Fibroblast of lung (primary cell): ENCODE results near the gene MNT. TPM values are rescaled to one million over a fixed set of nuclear protein-coding genes. Genes with fewer than 3 reads are reported as not detected.

Source experiments
- DNase-seq, 2 donors: peaks; one replicate each; pipeline versions ENCODE4 v3.0.0 to v3.0.0-alpha.2; 2010; ENCODE audit warnings: low read depth in 2 of 2
- H2AFZ ChIP-seq: 2 replicates; pipeline ENCODE4 v1.5.1; 2012; ENCODE audit warnings: low read length, control low read depth, inconsistent platforms
- H3K27ac ChIP-seq: 2 replicates; pipeline ENCODE4 v1.5.1; 2011; ENCODE audit warnings: low read length, control low read depth; ENCODE audit not compliant: insufficient read depth
- H3K27me3 ChIP-seq: 2 replicates; pipeline ENCODE4 v1.5.1; 2011; ENCODE audit warnings: mild to moderate bottlenecking, low read length; ENCODE audit not compliant: control insufficient read depth, insufficient read depth
- H3K36me3 ChIP-seq: 2 replicates; pipeline ENCODE4 v1.5.1; 2011; ENCODE audit warnings: low read length; ENCODE audit not compliant: control insufficient read depth, insufficient read depth
- H3K4me1 ChIP-seq: 2 replicates; pipeline ENCODE4 v1.5.1; 2011; ENCODE audit warnings: low read length; ENCODE audit not compliant: control insufficient read depth, insufficient read depth; ENCODE audit errors: extremely low read depth
- H3K4me2 ChIP-seq: 2 replicates; pipeline ENCODE4 v1.5.1; 2011; ENCODE audit warnings: low read length, control low read depth; ENCODE audit not compliant: insufficient read depth; ENCODE audit errors: extremely low read depth
- H3K4me3 ChIP-seq, 4 experiments: fragments of 200-600 bp in 1 of 4; sonication (generic) in 1 of 4; replicated peaks in 1 of 4; 2 replicates each; pipeline ENCODE4 v1.5.1; 2011 to 2016; ENCODE audit warnings: low read length in 4 of 4, low read depth in 3 of 4, mild to moderate bottlenecking in 3 of 4, control low read depth in 2 of 4, inconsistent platforms in 1 of 4, mixed read lengths in 1 of 4; ENCODE audit not compliant: insufficient read depth in 1 of 4; ENCODE audit errors: control extremely low read depth in 1 of 4
- H3K79me2 ChIP-seq: 2 replicates; pipeline ENCODE4 v1.5.1; 2012; ENCODE audit warnings: mild to moderate bottlenecking, low read length, inconsistent platforms; ENCODE audit not compliant: control insufficient read depth, insufficient read depth
- H3K9ac ChIP-seq: 2 replicates; pipeline ENCODE4 v1.5.1; 2011; ENCODE audit warnings: mild to moderate bottlenecking, low read length, control low read depth; ENCODE audit not compliant: insufficient read depth
- H3K9me3 ChIP-seq: 2 replicates; pipeline ENCODE4 v1.5.1; 2012; ENCODE audit warnings: low read depth, low read length; ENCODE audit not compliant: control insufficient read depth, insufficient read depth
- H4K20me1 ChIP-seq: 2 replicates; pipeline ENCODE4 v1.5.1; 2011; ENCODE audit warnings: low read length; ENCODE audit not compliant: control insufficient read depth, insufficient read depth; ENCODE audit errors: extremely low read depth
- CTCF ChIP-seq, 2 donors: IDR thresholded peaks in 1 of 2; conservative IDR thresholded peaks in 1 of 2; 1 replicate in 1 of 2; 2 replicates in 1 of 2; pipeline ENCODE4 v1.5.1; 2011 to 2012; ENCODE audit warnings: low read length in 2 of 2, control low read depth in 1 of 2, inconsistent platforms in 1 of 2, low read depth in 1 of 2, mild to moderate bottlenecking in 1 of 2
- EZH2 ChIP-seq: IDR thresholded peaks from 2 replicates; pipeline ENCODE4 v1.5.1; 2012; ENCODE audit warnings: low read length, control low read depth, mild to moderate bottlenecking; ENCODE audit errors: missing control alignments
- polyA plus RNA-seq, 2 donors: library from polyadenylated mRNA; depleted of rRNA in 1 of 2; stranded (reverse) in 1 of 2; unstranded in 1 of 2; fragments of >200 nt; gene quantifications; 2 replicates each; pipeline ENCODE4 v1.2.1, GENCODE V29; 2011 to 2012; ENCODE audit warnings: missing spikeins in 1 of 2
- total RNA-seq: library from RNA; depleted of rRNA; stranded (reverse); fragments of >200 nt; gene quantifications from 2 replicates; pipeline ENCODE4 v1.2.1, GENCODE V29; 2014

MNT gene
- total and polyA plus RNA-seq, 2 donors (not counting 1 experiment from before 2014, with no cell fraction given) = 1.7 to 8.4 TPM

- Histone ChIP-seq H3K79me2 (no peaks in the 10 kb centered on the region), H3K27me3 (no peaks in the 10 kb centered on the region), H3K27ac (no peak overlapping the region), H4K20me1 (no peaks in the 10 kb centered on the region), H3K4me2 (no peak overlapping the region), H3K4me3 (no peak overlapping the region), H2AFZ (no peak overlapping the region), H3K9ac (no peak overlapping the region), H3K9me3 (no peaks in the 10 kb centered on the region), H3K36me3 (peaks cover 3% of the 10 kb centered on the region), H3K4me1 (no peaks in the 10 kb centered on the region)
- DNase-seq = peak in 1 of 2 donors; percentile 60
- no peak for TF ChIP-seq EZH2
- TF ChIP-seq CTCF (conservative IDR thresholded peaks at IDR 0.05 in 1 of 2, IDR thresholded peaks at IDR 0.05 in 1 of 2; ENCODE audit: low read depth in 1 of 2, low read length in 2 of 2) = no peak
Measured at GRCh38 chr17:2433696-2434095, 32.8 kb upstream of the MNT start.

- Histone ChIP-seq H3K36me3 (no peaks in the 10 kb centered on the region), H3K4me2 (no peak overlapping the region), H3K9ac (no peak overlapping the region), H3K27me3 (no peaks in the 10 kb centered on the region), H3K79me2 (no peaks in the 10 kb centered on the region), H4K20me1 (no peaks in the 10 kb centered on the region), H3K9me3 (no peaks in the 10 kb centered on the region), H2AFZ (no peak overlapping the region), H3K4me3 (no peak overlapping the region), H3K4me1 (no peaks in the 10 kb centered on the region), H3K27ac (no peak overlapping the region)
- DNase-seq = no peak
- TF ChIP-seq EZH2 (no peak), CTCF (conservative IDR thresholded peaks at IDR 0.05 in 1 of 2, IDR thresholded peaks at IDR 0.05 in 1 of 2; ENCODE audit: low read depth in 1 of 2, low read length in 2 of 2) (no peak)
Measured at GRCh38 chr17:2427910-2428309, 27.1 kb upstream of the MNT start.

GRCh38 chr17:2427215-2427614, 26.4 kb upstream of the MNT start:
- no peak overlapping the region for H3K9ac ChIP-seq
- H4K20me1 ChIP-seq = no peaks in the 10 kb centered on the region
- H3K4me1 ChIP-seq = no peaks in the 10 kb centered on the region

More at GRCh38 chr17:2427215-2427614, 26.4 kb upstream of the MNT start:
- H3K27ac ChIP-seq = no peak overlapping the region
- no peak overlapping the region for H3K4me2 ChIP-seq
- DNase-seq = no peak
- H3K4me3 ChIP-seq = no peak overlapping the region
- H3K79me2 ChIP-seq = no peaks in the 10 kb centered on the region
- no peak overlapping the region for H2AFZ ChIP-seq
- H3K9me3 ChIP-seq = no peaks in the 10 kb centered on the region
- TF ChIP-seq EZH2 (no peak), CTCF (conservative IDR thresholded peaks at IDR 0.05 in 1 of 2, IDR thresholded peaks at IDR 0.05 in 1 of 2; ENCODE audit: low read depth in 1 of 2, low read length in 2 of 2) (no peak)
- H3K27me3 ChIP-seq = no peaks in the 10 kb centered on the region
- no peaks in the 10 kb centered on the region for H3K36me3 ChIP-seq
